Type B pancreatic cell (in vitro differentiated cells): ENCODE data around the gene COL13A1. TPM values are rescaled to one million over a fixed set of nuclear protein-coding genes. Genes with fewer than 3 reads are reported as not detected.

Source experiments
- DNase-seq: peaks from one replicate; pipeline ENCODE4 v3.0.0; 2021; ENCODE audit warnings: mixed read lengths; ENCODE audit not compliant: unreplicated experiment; ENCODE audit errors: extremely low spot score
- H3K27ac Mint-ChIP-seq: 2 replicates; pipeline ENCODE4 v1.8.0; 2021; ENCODE audit warnings: mild to moderate bottlenecking, mixed read lengths
- H3K27me3 Mint-ChIP-seq: 2 replicates; pipeline ENCODE4 v1.8.0; 2021; ENCODE audit warnings: mixed read lengths
- H3K36me3 Mint-ChIP-seq: 2 replicates; pipeline ENCODE4 v1.8.0; 2021; ENCODE audit warnings: mixed read lengths
- H3K4me1 Mint-ChIP-seq: one replicate; pipeline ENCODE4 v1.8.0; 2021; ENCODE audit warnings: mixed read lengths; ENCODE audit not compliant: unreplicated experiment
- H3K4me3 Mint-ChIP-seq: 2 replicates; pipeline ENCODE4 v1.8.0; 2021; ENCODE audit warnings: mild to moderate bottlenecking, mixed read lengths
- H3K9me3 Mint-ChIP-seq: 2 replicates; pipeline ENCODE4 v1.8.0; 2021; ENCODE audit warnings: mixed read lengths
- total RNA-seq: library from RNA; stranded (reverse); gene quantifications from 2 replicates; pipeline ENCODE4 v1.2.1, GENCODE V29; 2021; ENCODE audit warnings: low replicate concordance
- TF ChIP-seq, protein P1 (sequence below): fragments of 200-600 bp; sonication (generic); conservative IDR thresholded peaks from 2 replicates; pipeline ENCODE4 v1.5.0; 2021; ENCODE audit warnings: antibody characterized with exemption, mild to moderate bottlenecking

The COL13A1 gene
- total RNA-seq, 1 donor from 2014 or later = 18.6 TPM

DNA sequence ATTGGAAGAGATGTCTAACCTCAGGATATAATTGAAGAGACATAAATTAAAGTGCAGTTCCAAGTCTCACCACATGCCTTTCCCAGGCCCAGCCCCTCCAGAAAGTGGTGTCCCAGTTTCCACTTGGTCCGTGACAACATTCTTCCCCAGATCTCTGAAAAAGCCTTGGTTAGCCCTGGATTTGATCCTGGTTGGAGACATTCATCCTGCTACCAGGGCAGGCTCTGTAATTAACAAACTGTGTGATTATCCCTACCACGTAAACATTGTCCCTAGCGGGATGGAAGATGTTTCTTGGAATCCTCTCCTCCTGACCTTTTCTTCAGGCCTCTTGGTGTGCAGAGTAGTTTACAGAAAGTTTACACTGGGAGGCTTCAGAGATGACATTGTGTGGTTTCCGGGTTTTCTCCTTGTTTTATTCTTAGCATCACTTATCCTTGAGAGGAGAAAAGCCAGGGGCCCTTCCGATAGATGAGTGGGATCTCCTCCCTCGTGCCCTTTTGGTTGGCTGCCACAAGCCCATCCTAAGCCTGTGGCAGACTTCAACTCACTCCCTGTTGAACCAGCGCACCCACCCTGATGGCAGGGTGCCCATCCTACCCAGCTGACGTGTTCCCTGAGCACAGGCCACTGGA is 83.8 kb downstream of the COL13A1 start:
- Mint-ChIP-seq H3K4me1 (peaks cover 12% of the 10 kb centered on the region), H3K9me3 (no peaks in the 10 kb centered on the region), H3K4me3 (no peak overlapping the region), H3K36me3 (no peaks in the 10 kb centered on the region), H3K27ac (no peak overlapping the region), H3K27me3 (peaks cover 11% of the 10 kb centered on the region)
- DNase-seq = no peak
- TF ChIP-seq, protein P1, sequence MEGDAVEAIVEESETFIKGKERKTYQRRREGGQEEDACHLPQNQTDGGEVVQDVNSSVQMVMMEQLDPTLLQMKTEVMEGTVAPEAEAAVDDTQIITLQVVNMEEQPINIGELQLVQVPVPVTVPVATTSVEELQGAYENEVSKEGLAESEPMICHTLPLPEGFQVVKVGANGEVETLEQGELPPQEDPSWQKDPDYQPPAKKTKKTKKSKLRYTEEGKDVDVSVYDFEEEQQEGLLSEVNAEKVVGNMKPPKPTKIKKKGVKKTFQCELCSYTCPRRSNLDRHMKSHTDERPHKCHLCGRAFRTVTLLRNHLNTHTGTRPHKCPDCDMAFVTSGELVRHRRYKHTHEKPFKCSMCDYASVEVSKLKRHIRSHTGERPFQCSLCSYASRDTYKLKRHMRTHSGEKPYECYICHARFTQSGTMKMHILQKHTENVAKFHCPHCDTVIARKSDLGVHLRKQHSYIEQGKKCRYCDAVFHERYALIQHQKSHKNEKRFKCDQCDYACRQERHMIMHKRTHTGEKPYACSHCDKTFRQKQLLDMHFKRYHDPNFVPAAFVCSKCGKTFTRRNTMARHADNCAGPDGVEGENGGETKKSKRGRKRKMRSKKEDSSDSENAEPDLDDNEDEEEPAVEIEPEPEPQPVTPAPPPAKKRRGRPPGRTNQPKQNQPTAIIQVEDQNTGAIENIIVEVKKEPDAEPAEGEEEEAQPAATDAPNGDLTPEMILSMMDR = peak; percentile 70

DNA sequence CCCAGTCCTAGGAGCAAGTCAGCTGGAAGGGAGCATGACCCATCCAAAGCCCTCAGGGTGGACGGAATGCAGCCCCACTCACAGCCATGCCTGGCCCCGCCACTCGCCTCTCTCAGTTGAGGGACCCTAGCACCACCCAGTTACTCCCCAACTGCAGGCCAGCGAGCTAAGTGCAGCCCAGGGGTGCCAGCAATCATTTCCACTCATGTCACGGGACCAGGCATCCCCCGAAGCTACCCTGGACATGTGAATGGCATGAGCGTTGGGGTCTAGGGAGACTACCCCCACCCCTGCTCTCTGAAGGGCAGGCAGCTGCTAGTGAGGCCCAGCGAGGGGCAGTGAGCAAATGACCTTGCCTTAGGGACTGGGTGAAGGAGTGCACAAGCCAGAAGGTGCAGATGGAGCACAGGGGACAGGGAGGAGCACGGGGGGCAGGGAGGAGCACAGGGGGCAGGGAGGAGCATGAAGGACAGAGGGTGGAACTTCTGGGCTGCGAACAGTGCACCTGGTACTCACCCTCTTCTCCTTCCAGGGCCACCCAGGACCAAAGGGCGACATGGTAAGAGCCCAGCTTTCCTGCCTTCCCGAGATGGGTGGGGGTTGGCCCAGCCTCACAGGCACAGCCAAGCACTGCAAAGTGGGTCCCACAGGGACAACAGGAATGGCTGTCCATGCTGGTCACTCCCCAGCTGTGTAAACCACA is 87.3 kb downstream of the COL13A1 start:
- Mint-ChIP-seq H3K36me3 (no peaks in the 10 kb centered on the region), H3K27me3 (peaks cover 6% of the 10 kb centered on the region), H3K4me3 (no peak overlapping the region), H3K9me3 (no peaks in the 10 kb centered on the region), H3K27ac (no peak overlapping the region), H3K4me1 (no peaks in the 10 kb centered on the region)
- DNase-seq = no peak
- TF ChIP-seq, protein P1 = no peak

DNA sequence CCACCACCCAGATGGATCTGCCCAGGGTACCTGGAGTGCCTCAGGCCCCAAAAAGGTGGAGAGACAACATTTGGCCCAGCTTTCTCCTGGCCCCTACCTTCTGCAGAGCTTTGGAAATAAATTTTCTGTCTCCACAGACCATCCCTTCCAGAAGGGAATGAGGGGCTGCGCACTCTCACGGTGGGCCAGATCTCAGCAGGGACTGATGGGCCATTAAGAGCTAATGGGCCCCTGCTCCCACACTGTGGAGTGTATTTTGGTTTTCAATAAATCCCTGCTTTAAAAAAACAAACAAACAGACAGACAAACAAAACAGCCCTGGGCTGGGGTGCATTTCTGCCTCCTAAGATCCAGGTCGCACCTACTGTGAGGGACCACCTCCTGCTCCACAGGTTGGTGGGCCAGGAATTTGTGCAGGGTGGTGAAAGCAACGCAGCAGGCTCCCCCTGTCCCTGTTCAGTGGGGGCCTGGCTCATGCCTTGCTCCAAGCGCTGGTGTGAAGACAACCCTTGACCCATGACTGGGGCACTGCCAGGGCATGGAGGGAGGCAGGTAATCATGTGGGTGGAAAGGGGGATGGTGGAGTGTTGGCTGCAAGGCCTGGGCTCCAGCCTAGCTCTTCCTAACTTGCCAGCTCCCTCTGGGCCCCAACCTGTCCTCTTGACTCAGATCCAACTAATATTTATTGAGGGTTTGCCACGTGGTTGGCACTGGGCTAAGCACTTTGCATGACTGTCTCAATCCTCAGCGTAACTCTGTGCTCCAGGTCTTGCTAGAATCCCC is 88.5 kb downstream of the COL13A1 start:
- Mint-ChIP-seq H3K36me3 (no peaks in the 10 kb centered on the region), H3K27me3 (peaks cover 6% of the 10 kb centered on the region), H3K9me3 (no peaks in the 10 kb centered on the region), H3K27ac (no peak overlapping the region), H3K4me3 (no peak overlapping the region), H3K4me1 (no peaks in the 10 kb centered on the region)
- DNase-seq = no peak
- TF ChIP-seq, protein P1 = no peak

DNA sequence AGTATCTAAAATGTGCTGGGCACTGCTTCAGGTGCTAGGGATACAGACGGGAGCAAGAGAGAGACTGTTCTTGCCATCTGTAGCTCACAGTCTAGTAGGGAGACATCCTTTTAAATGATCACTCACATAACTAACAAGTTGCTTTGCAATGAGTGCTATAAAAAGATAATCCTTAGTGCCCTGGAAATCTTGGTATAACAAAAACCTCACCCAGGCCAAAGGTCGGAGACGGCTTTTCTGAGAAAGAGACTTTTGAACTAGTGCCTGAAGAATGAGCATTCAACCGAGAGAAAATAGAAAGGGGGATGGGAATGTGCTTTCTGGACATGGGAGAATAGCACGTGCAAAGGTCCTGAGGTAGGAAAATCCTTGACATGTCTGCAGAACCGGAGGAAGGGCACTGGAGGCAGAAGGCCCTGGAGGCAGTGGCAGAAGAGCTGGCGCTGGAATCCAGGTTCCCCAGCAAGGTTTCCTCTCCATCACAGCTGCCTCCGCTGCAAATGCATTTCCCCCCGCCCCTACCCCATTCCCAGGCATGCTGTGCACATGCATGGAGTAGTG is 89.4 kb downstream of the COL13A1 start:
- TF ChIP-seq, protein P1 = no peak

DNA sequence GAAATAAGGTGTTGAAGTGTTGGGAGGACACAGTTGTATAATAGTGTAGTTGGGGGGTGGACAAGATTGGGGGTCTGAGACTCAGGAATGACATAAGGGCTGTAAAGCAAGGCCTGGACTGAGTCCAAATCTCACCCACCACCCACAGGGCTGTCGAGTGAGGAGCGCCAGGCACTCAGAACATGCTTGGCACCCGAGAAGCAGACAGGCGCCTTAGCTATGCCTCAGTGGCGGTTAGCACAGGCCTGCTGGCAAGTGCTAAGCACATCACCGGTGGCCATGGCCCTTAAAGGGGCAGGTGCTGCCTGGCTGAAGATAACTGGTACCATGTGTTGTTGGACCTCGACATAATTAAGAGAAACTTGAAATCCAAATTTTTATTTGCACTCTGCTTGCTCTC is 90.7 kb downstream of the COL13A1 start:
- Mint-ChIP-seq H3K4me1 (peaks cover 13% of the 10 kb centered on the region), H3K27ac (no peak overlapping the region), H3K27me3 (peaks cover 6% of the 10 kb centered on the region), H3K36me3 (no peaks in the 10 kb centered on the region), H3K4me3 (no peak overlapping the region), H3K9me3 (no peaks in the 10 kb centered on the region)
- DNase-seq = no peak
- TF ChIP-seq, protein P1 = no peak

More for the DNA sequence above, 89.4 kb downstream of the COL13A1 start:
- Mint-ChIP-seq H3K4me1 (peaks cover 4% of the 10 kb centered on the region), H3K36me3 (no peaks in the 10 kb centered on the region), H3K27ac (no peak overlapping the region), H3K9me3 (no peaks in the 10 kb centered on the region), H3K27me3 (peaks cover 6% of the 10 kb centered on the region), H3K4me3 (no peak overlapping the region)
- no peak for DNase-seq
